HT-29 (cell line): ENCODE data around the gene SLC16A3. TPM values are rescaled to one million over a fixed set of nuclear protein-coding genes. Genes with fewer than 3 reads are reported as not detected.
"Not testable (repeated sequence)": the region's sequence is repeated elsewhere in the genome, so short reads cannot be mapped to it uniquely, and the experiment has no call there.

Experiments
- DNase-seq: peaks from one replicate; pipeline ENCODE4 v3.0.0-alpha.2; 2015; ENCODE audit warnings: low spot score
- total RNA-seq: library from RNA; depleted of rRNA; stranded (reverse); fragments of >200 nt; shearing (Covaris generic); gene quantifications from 2 replicates; pipeline ENCODE4 v1.2.3, GENCODE V29; 2014

The SLC16A3 gene
- total RNA-seq, 1 experiment from 2014 or later: 156 TPM

- DNase-seq: peak; percentile 60
Measured at GRCh38 chr17:82204831-82205719, 23.8 kb upstream of the SLC16A3 start.

GRCh38 chr17:82205720-82206508 lies 22.9 kb upstream of the SLC16A3 start:
- peak; percentile 87 for DNase-seq

GRCh38 chr17:82210655-82211054 lies 18.2 kb upstream of the SLC16A3 start:
- not testable (repeated sequence) for DNase-seq

GRCh38 chr17:82212331-82213250 lies 16.3 kb upstream of the SLC16A3 start, which contains the start of gene CCDC57:
CCDC57 (minus strand) TSS chr17:82212842; CDS start chr17:82201944, 10,898 bp downstream.
- peak; percentile 70 for DNase-seq

- peak; percentile 43 for DNase-seq
Measured at GRCh38 chr17:82213251-82214011, 15.4 kb upstream of the SLC16A3 start.

- no peak for DNase-seq
Measured at GRCh38 chr17:82214012-82214628, 14.7 kb upstream of the SLC16A3 start.

- no peak for DNase-seq
Measured at GRCh38 chr17:82215095-82215971, 13.5 kb upstream of the SLC16A3 start.

- DNase-seq: no peak
Measured at GRCh38 chr17:82215972-82216300, 12.9 kb upstream of the SLC16A3 start.

- peak; percentile 71 for DNase-seq
Measured at GRCh38 chr17:82216301-82217119, 12.3 kb upstream of the SLC16A3 start.

- DNase-seq: no peak
Measured at GRCh38 chr17:82217120-82217529, 11.7 kb upstream of the SLC16A3 start.

GRCh38 chr17:82217530-82218204 lies 11.2 kb upstream of the SLC16A3 start:
- peak; percentile 28 for DNase-seq

GRCh38 chr17:82218349-82219075 lies 10.3 kb upstream of the SLC16A3 start:
- DNase-seq: no peak

- no peak for DNase-seq
Measured at GRCh38 chr17:82219083-82219482, 9.8 kb upstream of the SLC16A3 start.

GRCh38 chr17:82219753-82220709 lies 8.8 kb upstream of the SLC16A3 start:
- DNase-seq: no peak

GRCh38 chr17:82221341-82221902 lies 7.4 kb upstream of the SLC16A3 start:
- DNase-seq: no peak

- DNase-seq: no peak
Measured at GRCh38 chr17:82222816-82223215, 6.0 kb upstream of the SLC16A3 start.
